ENCODE results near the gene COL4A2. TPM values are rescaled to one million over a fixed set of nuclear protein-coding genes. Genes with fewer than 3 reads are reported as not detected.

Gene COL4A2
- total RNA-seq, 1 experiment from 2014 or later: 1.6 TPM

GRCh38 chr13:110483386-110483968 is 176.4 kb downstream of the COL4A2 start:
- no TSS peak for BruUV-seq (replicated peaks)
- Histone ChIP-seq H3K9me2 (ENCODE audit: insufficient read depth) (no peaks in the 10 kb centered on the region), H4K20me1 (ENCODE audit: insufficient read depth) (no peaks in the 10 kb centered on the region), H3K79me2 (ENCODE audit: insufficient read depth, low read length) (no peaks in the 10 kb centered on the region), H3K27ac (ENCODE audit: low read depth, low read length) (no peak overlapping the region), H3K36me3 (ENCODE audit: control insufficient read depth in 1 of 2, insufficient read depth in 2 of 2, low read length in 2 of 2) (no peaks in the 10 kb centered on the region), H3K27me3 (ENCODE audit: insufficient read depth, low read length) (peaks cover 9% of the 10 kb centered on the region; the same call in 1 of the 2 replicates), H3K4me3 (replicated peaks in 1 of 2; ENCODE audit: low read depth in 1 of 2, low read length in 2 of 2) (no peak overlapping the region), H3K9ac (ENCODE audit: low read length) (no peak overlapping the region), H3K4me1 (ENCODE audit: control insufficient read depth in 1 of 2, insufficient read depth in 2 of 2, low read length in 2 of 2) (peaks cover 4 to 10% of the 10 kb centered on the region in 2 experiments; a peak in 3 of 4 replicates), H3K9me3 (ENCODE audit: control insufficient read depth in 1 of 2, insufficient read depth in 1 of 2, low read depth in 1 of 2, low read length in 2 of 2) (no peaks in the 10 kb centered on the region), H2AFZ (ENCODE audit: low read depth, low read length, poor library complexity, severe bottlenecking) (no peak overlapping the region), H3K4me2 (ENCODE audit: low read length) (no peak overlapping the region)
- DNase-seq (ENCODE audit: low read depth, low spot score) (no peak), ATAC-seq (no peak)
- TF ChIP-seq ATF3 (IDR thresholded peaks at IDR 0.05) (no peak), POLR2AphosphoS5 (IDR thresholded peaks at IDR 0.05; ENCODE audit: low read depth, low read length) (no peak), ZBTB33 (IDR thresholded peaks at IDR 0.05; ENCODE audit: extremely low read depth, insufficient replicate concordance, low read length) (no peak), MAX (IDR thresholded peaks at IDR 0.05) (no peak), SIN3A (IDR thresholded peaks at IDR 0.05; ENCODE audit: low read depth) (no peak), ZNF274 (IDR thresholded peaks at IDR 0.05; ENCODE audit: low read depth, low read length) (no peak), SRF (IDR thresholded peaks at IDR 0.05; ENCODE audit: low read depth) (no peak), ELF1 (IDR thresholded peaks at IDR 0.05; ENCODE audit: borderline replicate concordance, low read depth) (no peak), EZH2phosphoT487 (IDR thresholded peaks at IDR 0.05; ENCODE audit: borderline replicate concordance) (no peak), POLR2A (IDR thresholded peaks at IDR 0.05; ENCODE audit: borderline replicate concordance, extremely low read depth, insufficient read depth, insufficient read length) (no peak), TCF7L2 (IDR thresholded peaks at IDR 0.05; ENCODE audit: borderline replicate concordance, extremely low read depth, insufficient read depth, insufficient read length) (no peak), CTCF (IDR thresholded peaks at IDR 0.05 in 2 of 3, conservative IDR thresholded peaks at IDR 0.05 in 1 of 3; ENCODE audit: borderline replicate concordance in 1 of 3, insufficient read depth in 1 of 3, low read depth in 2 of 3, low read length in 2 of 3) (no peak), REST (IDR thresholded peaks at IDR 0.05; ENCODE audit: low read depth) (no peak)
- intact Hi-C loops (cut with micrococcal nuclease): no loop called here
- ChIA-PET RAD21 (ENCODE audit: low non-redundant PET in 1 of 2, low total read pairs in 2 of 2, uncharacterized antibody in 2 of 2, unreplicated experiment in 2 of 2) (no interaction called here), POLR2A (no interaction called here), CTCF (no interaction called here)
